HEK293T (cell line): Measurements from ENCODE around the gene RSRC1.
"Not testable (repeated sequence)": the region's sequence is repeated elsewhere in the genome, so short reads cannot be mapped to it uniquely, and the experiment has no call there.

ENCODE experiments used
- CTCF ChIA-PET: fragments of 350-600 bp; formaldehyde crosslinking; extraction: SDS; loops from one replicate; lab custom pipeline; 2021; ENCODE audit warnings: antibody characterized with exemption, inconsistent platforms; lab: Yijun Ruan, JAX
- POLR2A ChIA-PET: fragments of 350-600 bp; formaldehyde crosslinking; extraction: SDS; loops from one replicate; lab custom pipeline; 2020; ENCODE audit warnings: antibody characterized with exemption, inconsistent platforms; lab: Yijun Ruan, JAX
- DNase-seq: peaks from one replicate; pipeline ENCODE4 v3.0.0; 2012; ENCODE audit warnings: mixed read lengths; ENCODE audit errors: extremely low spot score
- ARNT ChIP-seq: fragments of 450-650 bp; IDR thresholded peaks from 2 replicates; pipeline ENCODE4 v1.6.1; 2017; ENCODE audit warnings: mild to moderate bottlenecking
- BHLHE40 ChIP-seq: fragments of 450-650 bp; IDR thresholded peaks from 2 replicates; pipeline ENCODE4 v1.6.1; 2016; ENCODE audit warnings: mild to moderate bottlenecking, moderate library complexity, borderline replicate concordance
- CTBP1 ChIP-seq: fragments of 450-650 bp; IDR thresholded peaks from 2 replicates; pipeline ENCODE4 v1.6.1; 2016; ENCODE audit warnings: borderline replicate concordance
- ELF4 ChIP-seq: fragments of 450-650 bp; IDR thresholded peaks from 2 replicates; pipeline ENCODE4 v1.6.1; 2017; ENCODE audit warnings: antibody characterized with exemption
- FOXA1 ChIP-seq: fragments of 450-650 bp; IDR thresholded peaks from 2 replicates; pipeline ENCODE4 v1.6.1; 2016; ENCODE audit warnings: mild to moderate bottlenecking
- FOXK2 ChIP-seq: fragments of 450-650 bp; IDR thresholded peaks from 2 replicates; pipeline ENCODE4 v1.6.1; 2016; ENCODE audit warnings: mild to moderate bottlenecking
- FOXM1 ChIP-seq: fragments of 450-650 bp; IDR thresholded peaks from 2 replicates; pipeline ENCODE4 v1.6.1; 2017; ENCODE audit warnings: mild to moderate bottlenecking, borderline replicate concordance
- HDGF ChIP-seq: fragments of 450-650 bp; IDR thresholded peaks from 2 replicates; pipeline ENCODE4 v1.6.1; 2017; ENCODE audit warnings: antibody characterized with exemption, borderline replicate concordance
- L3MBTL2 ChIP-seq: fragments of 450-650 bp; conservative IDR thresholded peaks from 2 replicates; pipeline ENCODE4 v1.6.1; 2016; ENCODE audit warnings: mild to moderate bottlenecking
- LEF1 ChIP-seq: fragments of 450-650 bp; IDR thresholded peaks from 2 replicates; pipeline ENCODE4 v1.6.1; 2017; ENCODE audit warnings: mild to moderate bottlenecking, borderline replicate concordance
- NFRKB ChIP-seq: fragments of 450-650 bp; IDR thresholded peaks from 2 replicates; pipeline ENCODE4 v1.6.1; 2016; ENCODE audit warnings: mild to moderate bottlenecking, moderate library complexity
- PKNOX1 ChIP-seq: fragments of 450-650 bp; IDR thresholded peaks from 2 replicates; pipeline ENCODE4 v1.6.1; 2016
- SP1 ChIP-seq: fragments of 450-650 bp; IDR thresholded peaks from 2 replicates; pipeline ENCODE4 v1.6.1; 2017
- SUZ12 ChIP-seq: fragments of 450-650 bp; IDR thresholded peaks from 2 replicates; pipeline ENCODE4 v1.6.1; 2016; ENCODE audit warnings: mild to moderate bottlenecking
- TARDBP ChIP-seq: fragments of 450-650 bp; IDR thresholded peaks from 2 replicates; pipeline ENCODE4 v1.6.1; 2016

The RSRC1 gene

GRCh38 chr3:158403013-158403412 lies 293.1 kb downstream of the RSRC1 start:
- ChIA-PET POLR2A (no interaction called here), CTCF (no interaction called here)
- no peak for TF ChIP-seq FOXA1
- TF ChIP-seq FOXK2: no peak
- TF ChIP-seq CTBP1: no peak
- no peak for TF ChIP-seq LEF1
- no peak for TF ChIP-seq SP1
- TF ChIP-seq BHLHE40: no peak
- DNase-seq: no peak

- DNase-seq: no peak
- TF ChIP-seq ELF4: no peak
- no peak for TF ChIP-seq FOXM1
- TF ChIP-seq NFRKB: no peak
- TF ChIP-seq TARDBP: no peak
- no peak for TF ChIP-seq CTBP1
- TF ChIP-seq FOXA1: no peak
- no peak for TF ChIP-seq SUZ12
- TF ChIP-seq ARNT: no peak
- TF ChIP-seq PKNOX1: peak; percentile 21; the same call in 1 of the 2 replicates
- CTCF ChIA-PET: no interaction called here
- POLR2A ChIA-PET: no interaction called here
Observed at GRCh38 chr3:158404131-158404718, 294.3 kb downstream of the RSRC1 start.

GRCh38 chr3:158405507-158405906 lies 295.6 kb downstream of the RSRC1 start:
- ChIA-PET CTCF (interaction anchor here (0.6 kb wide), 1 partner anchor 29 kb away, joined by 3 read pairs; no protein-coding TSS in a partner anchor), POLR2A (no interaction called here)
- no peak for DNase-seq
- TF ChIP-seq BHLHE40 (no peak), HDGF (no peak), SP1 (no peak), L3MBTL2 (no peak)

GRCh38 chr3:158407844-158408517 lies 298.1 kb downstream of the RSRC1 start:
- TF ChIP-seq SP1 (no peak), PKNOX1 (peak; percentile 47)
- POLR2A ChIA-PET: no interaction called here
- DNase-seq: peak; percentile 3
- CTCF ChIA-PET: no interaction called here

GRCh38 chr3:158408518-158408897 lies 298.6 kb downstream of the RSRC1 start:
- CTCF ChIA-PET, POLR2A ChIA-PET, DNase-seq: not testable (repeated sequence)

- no peak for DNase-seq
Observed at GRCh38 chr3:158418035-158418434, 308.1 kb downstream of the RSRC1 start.

GRCh38 chr3:158419820-158420653 lies 310.1 kb downstream of the RSRC1 start:
- TF ChIP-seq BHLHE40: no peak
- CTCF ChIA-PET: no interaction called here
- POLR2A ChIA-PET: no interaction called here
- no peak for DNase-seq

More at GRCh38 chr3:158418035-158418434, 308.1 kb downstream of the RSRC1 start:
- TF ChIP-seq ARNT: no peak
- TF ChIP-seq PKNOX1: no peak
- ChIA-PET POLR2A (no interaction called here), CTCF (no interaction called here)
